Measurements from ENCODE around the gene AUTS2.

The AUTS2 gene

GRCh38 chr7:70292716-70293115 lies 694.4 kb downstream of the AUTS2 start (continued):
- no peak for TF ChIP-seq ZNF843 (tag by site-specific recombination; IDR thresholded peaks at IDR 0.05)
- TF ChIP-seq HOXA7 (CRISPR knock-in tag; IDR thresholded peaks at IDR 0.05; ENCODE audit: borderline replicate concordance): no peak
- TF ChIP-seq, protein P1, sequence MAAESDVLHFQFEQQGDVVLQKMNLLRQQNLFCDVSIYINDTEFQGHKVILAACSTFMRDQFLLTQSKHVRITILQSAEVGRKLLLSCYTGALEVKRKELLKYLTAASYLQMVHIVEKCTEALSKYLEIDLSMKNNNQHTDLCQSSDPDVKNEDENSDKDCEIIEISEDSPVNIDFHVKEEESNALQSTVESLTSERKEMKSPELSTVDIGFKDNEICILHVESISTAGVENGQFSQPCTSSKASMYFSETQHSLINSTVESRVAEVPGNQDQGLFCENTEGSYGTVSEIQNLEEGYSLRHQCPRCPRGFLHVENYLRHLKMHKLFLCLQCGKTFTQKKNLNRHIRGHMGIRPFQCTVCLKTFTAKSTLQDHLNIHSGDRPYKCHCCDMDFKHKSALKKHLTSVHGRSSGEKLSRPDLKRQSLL (tag by site-specific recombination; IDR thresholded peaks at IDR 0.05): no peak
- no peak for TF ChIP-seq ZNF571 (tag by site-specific recombination; IDR thresholded peaks at IDR 0.05)

DNA sequence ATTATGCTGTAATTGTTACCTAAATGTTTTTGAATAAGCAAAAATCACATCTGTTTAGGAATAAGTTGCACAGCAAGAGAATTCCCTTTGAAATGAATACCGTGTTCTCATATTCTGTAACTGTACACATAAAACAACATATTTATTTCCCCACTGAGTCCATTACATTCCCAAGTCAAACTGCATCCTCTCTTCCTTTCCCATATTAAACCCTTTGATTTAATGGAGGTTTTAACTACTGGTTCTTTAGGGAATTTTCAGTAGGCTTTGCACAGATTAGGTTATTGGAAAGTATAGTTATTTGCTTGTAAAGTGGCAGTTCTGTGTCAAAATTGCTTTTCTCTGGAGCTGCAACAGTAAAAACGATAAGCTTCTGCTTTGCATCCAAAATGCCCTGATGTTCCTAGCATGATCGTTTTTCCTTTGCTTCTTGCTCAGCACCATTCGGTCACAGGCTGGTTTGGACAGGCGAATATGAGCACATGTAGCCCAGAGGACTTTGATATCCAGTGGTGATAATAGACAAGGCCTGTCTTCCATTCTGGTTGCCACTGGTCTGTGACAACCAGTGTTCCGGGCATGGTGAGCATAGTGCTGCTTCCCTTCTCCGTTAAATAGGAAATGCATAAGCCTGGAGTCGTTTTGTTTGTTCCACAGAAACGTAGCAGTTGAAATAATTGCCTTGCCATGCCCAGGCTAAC lies 696.1 kb downstream of the AUTS2 start:
- no peaks in the 10 kb centered on the region for H3K36me3 ChIP-seq (ENCODE audit: control insufficient read depth in 2 of 2, insufficient read depth in 1 of 2, low read length in 2 of 2)
- H3K4me3 ChIP-seq (ENCODE audit: low read depth, low read length): no peak overlapping the region
- H3K27ac ChIP-seq (ENCODE audit: extremely low read depth, low read depth, low read length): no peak overlapping the region
- POLR2A ChIA-PET: no interaction called here
- H3K9me3 ChIP-seq (ENCODE audit: control insufficient read depth, insufficient read depth, low read depth, low read length): no peaks in the 10 kb centered on the region
- no peak for TF ChIP-seq EGR2 (tag by site-specific recombination; IDR thresholded peaks at IDR 0.05; ENCODE audit: low read depth)
- no peak for TF ChIP-seq GLI4 (tag by site-specific recombination; IDR thresholded peaks at IDR 0.05)
- no peak for TF ChIP-seq ZNF354C (tag by site-specific recombination; IDR thresholded peaks at IDR 0.05; ENCODE audit: borderline replicate concordance, low read depth)
- TF ChIP-seq ZNF311 (tag by site-specific recombination; IDR thresholded peaks at IDR 0.05; ENCODE audit: borderline replicate concordance): no peak
- TF ChIP-seq ZNF37A (tag by site-specific recombination; IDR thresholded peaks at IDR 0.05): no peak
- no peak for TF ChIP-seq ZNF184 (tag by site-specific recombination; IDR thresholded peaks at IDR 0.05)
- no peak for TF ChIP-seq GLIS2 (tag by site-specific recombination; IDR thresholded peaks at IDR 0.05)
- TF ChIP-seq PATZ1 (tag by site-specific recombination; IDR thresholded peaks at IDR 0.05): no peak
- no peak for TF ChIP-seq BCL11A (tag by site-specific recombination; IDR thresholded peaks at IDR 0.05; ENCODE audit: low read depth)
- TF ChIP-seq TRIM28 (IDR thresholded peaks at IDR 0.05; ENCODE audit: borderline replicate concordance, low read length): no peak
- no peak for TF ChIP-seq ZNF518A (tag by site-specific recombination; conservative IDR thresholded peaks at IDR 0.05; ENCODE audit: low read depth)
- no peak for TF ChIP-seq ZNF16 (tag by site-specific recombination; IDR thresholded peaks at IDR 0.05; ENCODE audit: low read depth)
- TF ChIP-seq, protein P2, sequence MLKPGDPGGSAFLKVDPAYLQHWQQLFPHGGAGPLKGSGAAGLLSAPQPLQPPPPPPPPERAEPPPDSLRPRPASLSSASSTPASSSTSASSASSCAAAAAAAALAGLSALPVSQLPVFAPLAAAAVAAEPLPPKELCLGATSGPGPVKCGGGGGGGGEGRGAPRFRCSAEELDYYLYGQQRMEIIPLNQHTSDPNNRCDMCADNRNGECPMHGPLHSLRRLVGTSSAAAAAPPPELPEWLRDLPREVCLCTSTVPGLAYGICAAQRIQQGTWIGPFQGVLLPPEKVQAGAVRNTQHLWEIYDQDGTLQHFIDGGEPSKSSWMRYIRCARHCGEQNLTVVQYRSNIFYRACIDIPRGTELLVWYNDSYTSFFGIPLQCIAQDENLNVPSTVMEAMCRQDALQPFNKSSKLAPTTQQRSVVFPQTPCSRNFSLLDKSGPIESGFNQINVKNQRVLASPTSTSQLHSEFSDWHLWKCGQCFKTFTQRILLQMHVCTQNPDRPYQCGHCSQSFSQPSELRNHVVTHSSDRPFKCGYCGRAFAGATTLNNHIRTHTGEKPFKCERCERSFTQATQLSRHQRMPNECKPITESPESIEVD (tag by site-specific recombination; IDR thresholded peaks at IDR 0.05): no peak
- TF ChIP-seq, protein P3, sequence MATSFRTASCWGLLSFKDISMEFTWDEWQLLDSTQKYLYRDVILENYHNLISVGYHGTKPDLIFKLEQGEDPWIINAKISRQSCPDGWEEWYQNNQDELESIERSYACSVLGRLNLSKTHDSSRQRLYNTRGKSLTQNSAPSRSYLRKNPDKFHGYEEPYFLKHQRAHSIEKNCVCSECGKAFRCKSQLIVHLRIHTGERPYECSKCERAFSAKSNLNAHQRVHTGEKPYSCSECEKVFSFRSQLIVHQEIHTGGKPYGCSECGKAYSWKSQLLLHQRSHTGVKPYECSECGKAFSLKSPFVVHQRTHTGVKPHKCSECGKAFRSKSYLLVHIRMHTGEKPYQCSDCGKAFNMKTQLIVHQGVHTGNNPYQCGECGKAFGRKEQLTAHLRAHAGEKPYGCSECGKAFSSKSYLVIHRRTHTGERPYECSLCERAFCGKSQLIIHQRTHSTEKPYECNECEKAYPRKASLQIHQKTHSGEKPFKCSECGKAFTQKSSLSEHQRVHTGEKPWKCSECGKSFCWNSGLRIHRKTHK (tag by site-specific recombination; IDR thresholded peaks at IDR 0.05): no peak
- TF ChIP-seq ZFHX2 (tag by site-specific recombination; conservative IDR thresholded peaks at IDR 0.05): no peak
- CTCF ChIA-PET: no interaction called here
- peaks cover 4% of the 10 kb centered on the region; the same call in 1 of the 2 replicates for H3K4me1 ChIP-seq (ENCODE audit: control insufficient read depth, insufficient read depth, low read length)
